CD4-positive, alpha-beta T cell treated with Interleukin-6 for 4 hours (primary cell): ENCODE measurements around the gene NCR2.

Experiments
- DNase-seq: peaks from one replicate; pipeline ENCODE4 v3.0.0-alpha.2; 2020; ENCODE audit warnings: mixed read lengths

Gene NCR2

DNA sequence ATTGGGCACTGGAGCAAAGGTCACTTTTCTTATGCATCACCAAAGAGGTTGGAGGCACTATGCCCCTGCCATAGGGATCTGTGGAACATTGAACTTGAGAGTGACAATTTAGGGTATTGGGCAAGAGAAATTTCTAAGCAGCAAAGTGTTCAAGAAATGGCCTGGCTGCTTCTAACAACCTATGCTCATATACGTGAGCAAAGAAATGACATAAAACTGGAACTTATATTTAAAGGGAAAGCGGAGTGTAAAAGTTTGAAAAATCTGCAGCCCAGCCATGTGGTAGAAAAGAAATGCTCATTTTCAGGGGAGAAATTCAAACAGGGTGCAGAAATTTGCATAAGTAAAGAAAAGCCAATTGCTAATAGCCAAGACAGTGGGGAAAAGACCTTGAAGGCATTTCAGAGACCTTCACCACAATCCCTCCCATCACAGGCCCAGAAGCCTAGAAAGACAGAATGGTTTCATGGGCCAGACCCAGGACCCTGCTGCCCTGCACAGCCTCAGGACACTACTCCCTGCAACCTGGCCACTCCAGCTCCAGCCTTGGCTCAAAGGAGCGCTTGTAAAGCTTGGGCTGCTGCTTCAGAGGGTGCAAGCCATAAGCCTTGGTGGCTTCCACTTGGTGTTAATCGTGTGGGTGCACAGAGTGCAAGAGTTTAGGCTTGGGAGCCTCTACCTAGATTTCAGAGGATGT lies 24.4 kb downstream of the NCR2 start:
- DNase-seq: no peak

GRCh38 chr6:41360314-41360685 lies 24.9 kb downstream of the NCR2 start:
- no peak for DNase-seq

GRCh38 chr6:41366150-41366549 lies 30.7 kb downstream of the NCR2 start:
- DNase-seq: no peak

GRCh38 chr6:41367061-41367460 lies 31.7 kb downstream of the NCR2 start:
- no peak for DNase-seq

DNA sequence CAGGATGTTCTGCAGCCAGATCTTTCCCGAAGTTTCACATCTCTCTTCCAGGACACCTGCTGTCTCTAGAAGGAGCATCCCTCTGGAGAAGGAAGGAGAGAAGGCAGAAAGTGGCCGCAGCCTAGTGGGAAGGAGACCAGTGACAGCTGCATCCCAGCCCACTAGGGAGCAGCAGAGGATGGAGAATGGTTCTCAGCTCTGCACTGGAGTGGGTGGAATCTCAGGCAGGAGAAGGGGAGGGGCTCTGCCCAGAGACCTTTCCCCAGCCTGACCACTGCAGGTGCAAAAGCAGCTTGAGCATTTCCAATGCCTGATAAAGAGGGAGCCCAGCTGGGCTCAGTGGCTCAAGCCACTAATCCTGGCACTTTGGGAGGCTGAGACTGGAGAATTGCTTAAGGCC lies 32.3 kb downstream of the NCR2 start:
- DNase-seq: no peak

DNA sequence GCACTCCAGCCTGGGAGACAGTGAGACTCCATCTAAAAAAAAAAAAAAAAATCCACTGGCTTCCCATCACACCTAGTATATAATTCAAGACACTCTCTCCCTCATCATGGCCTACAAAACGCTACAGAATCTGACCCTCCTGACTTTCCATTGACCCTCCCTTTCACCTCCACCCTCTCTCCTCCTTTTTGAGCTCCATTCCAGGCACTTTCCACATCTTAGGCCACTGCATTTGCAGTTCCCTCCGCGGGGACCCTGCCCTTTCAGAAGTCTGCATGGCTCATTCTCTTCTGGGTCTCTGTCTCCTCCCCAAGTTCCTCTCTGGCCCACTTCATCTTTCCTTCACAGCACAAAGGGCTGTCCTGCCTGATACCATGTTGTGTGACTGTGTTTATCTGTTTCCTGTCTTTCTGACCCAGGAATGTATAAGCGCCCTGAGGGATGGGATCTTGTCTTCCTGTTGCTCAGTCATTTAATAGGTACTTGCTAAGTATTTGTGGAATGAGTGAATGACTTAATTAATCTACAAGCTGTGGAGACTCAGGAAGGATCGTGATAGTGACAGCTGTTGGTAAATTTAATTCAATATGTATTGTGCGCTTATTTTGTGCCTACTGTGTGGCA lies 35.2 kb downstream of the NCR2 start:
- DNase-seq: no peak

- no peak for DNase-seq
Measured at GRCh38 chr6:41371461-41371991, 36.1 kb downstream of the NCR2 start.

GRCh38 chr6:41371992-41372831 lies 36.8 kb downstream of the NCR2 start:
- DNase-seq: no peak

DNA sequence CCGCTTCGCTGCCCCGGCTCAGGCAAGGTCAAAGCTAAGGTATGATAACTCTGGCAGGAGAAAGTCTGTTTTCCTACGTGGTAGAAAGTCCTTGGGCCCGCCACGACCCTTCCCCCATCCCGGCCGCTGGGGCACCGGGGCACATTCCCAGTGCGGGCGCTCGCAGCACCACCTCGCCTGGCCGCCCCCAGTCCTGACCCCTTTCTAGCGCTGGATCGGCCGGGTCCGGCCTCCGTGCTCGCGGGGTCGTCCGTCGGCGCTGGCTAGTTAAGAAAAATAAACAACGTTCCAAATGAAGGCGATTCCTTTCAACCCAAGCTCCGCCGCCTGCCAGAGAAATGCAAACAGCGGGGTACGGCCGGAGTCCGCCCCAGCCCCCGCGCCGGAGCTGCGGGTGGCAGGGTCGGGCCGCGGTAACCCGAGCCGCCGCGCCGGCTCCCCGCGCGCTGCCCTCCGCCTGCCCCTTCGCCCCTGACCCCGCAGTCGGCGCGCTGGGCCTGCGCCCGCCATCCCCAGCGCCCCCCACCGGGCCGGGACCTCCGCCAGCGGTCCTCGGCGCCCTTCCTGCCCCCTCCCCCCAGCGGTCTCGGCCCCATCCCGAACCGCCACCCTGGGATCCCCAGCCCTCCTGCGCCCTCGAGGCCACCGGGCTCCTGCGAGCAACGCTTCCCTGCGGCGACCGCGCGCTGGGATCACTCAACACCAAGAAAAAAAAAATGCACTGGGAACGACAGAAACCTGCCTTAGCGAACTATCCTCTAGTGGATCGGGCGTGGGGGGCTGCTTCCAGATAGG lies 37.6 kb downstream of the NCR2 start:
- DNase-seq: no peak

- DNase-seq: no peak
Measured at GRCh38 chr6:41373627-41373918, 38.2 kb downstream of the NCR2 start.

GRCh38 chr6:41373919-41374617 lies 38.7 kb downstream of the NCR2 start:
- no peak for DNase-seq

GRCh38 chr6:41374618-41375590 lies 39.5 kb downstream of the NCR2 start:
- DNase-seq: no peak

DNA sequence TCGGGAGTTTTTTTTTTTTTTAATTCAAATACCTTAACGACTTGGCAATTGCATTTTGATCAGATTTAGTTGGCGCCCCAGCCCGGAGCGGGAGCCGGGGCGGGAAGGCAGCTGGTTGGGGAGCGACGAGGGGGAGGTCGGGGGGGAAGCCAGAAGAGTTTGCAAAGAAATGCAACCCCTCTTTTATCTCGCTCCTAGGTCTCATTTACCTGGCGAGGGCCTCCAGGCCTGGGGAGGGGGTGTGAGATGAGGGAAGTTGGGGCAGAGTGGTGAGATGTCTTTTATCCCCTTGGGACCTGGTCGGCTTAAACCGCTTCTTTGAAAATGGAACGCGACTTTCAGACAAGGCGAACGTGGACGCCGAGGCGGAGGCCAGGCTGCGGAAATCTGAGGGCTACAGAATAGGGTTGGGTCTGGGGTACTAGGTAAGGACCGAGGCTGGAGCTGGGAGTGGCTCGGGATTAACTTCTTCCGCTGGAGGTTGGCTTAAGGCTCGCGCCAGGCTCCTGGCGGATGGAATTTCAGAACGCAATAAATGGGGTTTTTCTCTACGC lies 40.3 kb downstream of the NCR2 start:
- no peak for DNase-seq

- DNase-seq: no peak
Measured at GRCh38 chr6:41376176-41376575, 40.8 kb downstream of the NCR2 start.

DNA sequence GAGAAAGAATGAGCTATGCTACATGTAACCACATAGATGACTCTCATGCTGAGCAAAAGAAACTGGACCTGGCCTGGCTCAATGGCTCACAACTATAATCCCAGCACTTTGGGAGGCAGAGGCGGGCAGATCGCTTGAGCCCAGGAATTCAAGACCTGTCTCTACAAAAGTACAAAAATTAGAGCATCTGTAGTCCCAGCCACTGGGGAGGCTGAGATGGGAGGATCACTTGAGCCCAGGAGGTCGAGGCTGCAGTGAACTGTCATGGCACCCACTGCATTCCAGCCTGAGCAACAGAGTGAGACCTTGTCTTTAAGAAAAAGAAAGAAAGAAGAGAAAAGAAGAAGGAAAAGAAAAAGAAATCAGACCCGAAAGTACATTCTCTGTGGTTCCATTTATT lies 41.7 kb downstream of the NCR2 start:
- no peak for DNase-seq

GRCh38 chr6:41379306-41379705 lies 43.9 kb downstream of the NCR2 start:
- DNase-seq: no peak

DNA sequence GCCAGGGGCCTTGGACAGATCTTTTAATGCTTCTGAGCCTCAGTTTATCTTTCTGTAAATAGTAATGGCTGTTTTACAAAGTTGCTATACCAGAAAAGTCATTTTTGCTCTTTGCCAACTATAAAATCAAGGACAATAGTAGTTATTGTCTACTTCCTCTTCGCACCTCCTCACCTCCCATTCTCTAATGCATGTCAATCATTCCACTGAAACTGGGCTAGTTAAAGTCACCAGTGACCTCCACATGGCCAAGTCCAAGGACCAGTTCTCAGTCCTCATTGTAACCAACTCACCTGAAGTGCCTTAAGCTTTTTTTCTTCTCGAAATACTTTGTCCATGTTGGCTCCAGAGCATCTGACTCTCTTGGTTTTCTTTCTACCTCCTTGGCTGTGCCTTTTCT lies 51.2 kb downstream of the NCR2 start:
- no peak for DNase-seq

DNA sequence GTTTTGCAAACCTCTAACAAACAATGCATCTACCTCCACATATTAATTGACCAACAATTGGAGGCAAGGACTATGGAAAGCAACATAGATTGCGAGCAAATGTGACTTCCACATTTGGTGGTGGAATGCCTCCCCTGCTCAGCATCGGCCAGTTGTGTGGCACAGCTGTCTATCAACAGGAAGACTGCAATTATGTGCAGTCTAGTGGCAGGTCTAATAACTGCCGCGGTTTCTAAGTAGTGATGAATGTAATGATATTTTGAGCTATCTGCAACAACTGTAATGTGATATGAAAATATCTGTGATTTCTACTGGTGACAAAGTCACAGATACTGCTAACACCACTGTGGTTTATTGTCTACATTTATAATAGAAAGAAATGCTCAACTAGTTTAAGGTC lies 56.8 kb downstream of the NCR2 start:
- DNase-seq: no peak

DNA sequence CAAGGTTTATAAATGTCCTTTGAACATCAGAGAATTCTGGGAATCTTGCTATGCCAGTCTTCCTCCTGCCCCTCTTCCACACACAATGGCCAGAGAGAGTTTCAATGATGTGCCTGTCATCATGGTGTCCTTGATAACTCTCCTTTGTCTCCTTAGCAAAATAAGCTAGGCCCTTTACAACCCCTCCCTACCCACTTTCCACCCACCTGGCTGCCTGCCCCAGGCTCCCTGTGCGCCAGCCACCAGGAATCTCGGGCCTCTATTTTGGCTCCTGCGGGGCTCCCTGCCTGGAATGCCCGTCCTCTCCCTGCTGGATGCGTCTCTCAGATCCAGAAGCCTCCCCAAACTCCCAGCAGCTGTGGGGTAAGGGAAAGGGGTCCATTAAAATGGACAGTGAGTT lies 60.9 kb downstream of the NCR2 start:
- no peak for DNase-seq

DNA sequence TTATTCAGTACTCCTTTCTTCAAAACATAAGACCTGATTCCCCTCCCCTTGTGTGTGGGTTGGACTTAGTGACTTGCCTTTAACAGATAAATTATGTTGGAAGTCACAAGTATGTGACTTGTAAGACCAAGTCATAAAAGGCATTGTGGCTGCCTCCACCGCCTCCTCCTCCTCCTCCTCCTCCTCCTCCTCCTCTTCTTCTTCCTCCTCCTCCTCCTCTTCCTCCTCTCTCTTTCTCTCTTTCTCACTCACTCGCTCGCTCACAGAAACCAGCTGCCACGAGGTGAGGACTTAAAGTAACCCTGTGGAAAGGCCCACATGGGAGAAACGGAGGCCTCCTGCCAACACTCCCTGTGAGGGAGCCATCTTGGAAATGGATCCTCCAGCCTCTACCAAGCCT lies 64.0 kb downstream of the NCR2 start:
- DNase-seq: no peak
